Hepatocyte (in vitro differentiated cells): ENCODE data around the gene PI4KB. TPM values are rescaled to one million over a fixed set of nuclear protein-coding genes. Genes with fewer than 3 reads are reported as not detected.

ENCODE experiments used
- DNase-seq: peaks from one replicate; pipeline ENCODE4 v3.0.0-alpha.2; 2016; ENCODE audit warnings: low spot score
- H2AFZ ChIP-seq: fragments of 200-600 bp; sonication (generic); 2 replicates; pipeline ENCODE4 v1.6.0; 2016; ENCODE audit warnings: antibody characterized with exemption, mild to moderate bottlenecking
- H3K27ac ChIP-seq: fragments of 200-600 bp; sonication (generic); 2 replicates; pipeline ENCODE4 v1.5.1; 2016; ENCODE audit warnings: mild to moderate bottlenecking
- H3K27me3 ChIP-seq: fragments of 200-600 bp; sonication (generic); 2 replicates; pipeline ENCODE4 v1.6.1; 2016
- H3K36me3 ChIP-seq: fragments of 200-600 bp; sonication (generic); replicated peaks from 2 replicates; pipeline ENCODE4 v1.5.1; 2016; ENCODE audit warnings: low read depth; ENCODE audit not compliant: insufficient read depth
- H3K4me1 ChIP-seq: fragments of 200-600 bp; sonication (generic); 2 replicates; pipeline ENCODE4 v1.5.1; 2016; ENCODE audit warnings: mild to moderate bottlenecking, moderate library complexity; ENCODE audit not compliant: insufficient read depth
- H3K4me2 ChIP-seq: fragments of 200-600 bp; sonication (generic); 2 replicates; pipeline ENCODE4 v1.6.0; 2016
- H3K4me3 ChIP-seq: fragments of 200-600 bp; sonication (generic); 2 replicates; pipeline ENCODE4 v1.5.1; 2016; ENCODE audit warnings: mild to moderate bottlenecking
- H3K79me2 ChIP-seq: fragments of 200-600 bp; sonication (generic); 2 replicates; pipeline ENCODE4 v1.6.0; 2017; ENCODE audit warnings: mild to moderate bottlenecking
- H3K9me2 ChIP-seq: fragments of 200-600 bp; sonication (generic); replicated peaks from 2 replicates; pipeline ENCODE4 v1.6.0; 2017; ENCODE audit warnings: mild to moderate bottlenecking; ENCODE audit not compliant: insufficient read depth
- H3K9me3 ChIP-seq: fragments of 200-600 bp; sonication (generic); 2 replicates; pipeline ENCODE4 v1.5.1; 2016; ENCODE audit warnings: low read depth, mild to moderate bottlenecking
- H4K20me1 ChIP-seq: fragments of 200-600 bp; sonication (generic); 2 replicates; pipeline ENCODE4 v1.6.0; 2016; ENCODE audit warnings: mild to moderate bottlenecking; ENCODE audit not compliant: insufficient read depth, poor library complexity, severe bottlenecking
- CTCF ChIP-seq: fragments of 200-600 bp; sonication (generic); IDR thresholded peaks from 2 replicates; pipeline ENCODE4 v1.5.1; 2016; ENCODE audit warnings: antibody characterized with exemption, mild to moderate bottlenecking; ENCODE audit not compliant: poor library complexity
- EZH2 ChIP-seq: fragments of 200-600 bp; sonication (generic); IDR thresholded peaks from 2 replicates; pipeline ENCODE4 v1.6.1; 2016; ENCODE audit warnings: antibody characterized with exemption, mild to moderate bottlenecking, borderline replicate concordance
- EZH2phosphoT487 ChIP-seq: fragments of 200-600 bp; sonication (generic); IDR thresholded peaks from one replicate; pipeline ENCODE4 v1.6.1; 2018; ENCODE audit warnings: antibody characterized with exemption, mild to moderate bottlenecking, low read depth, moderate library complexity; ENCODE audit not compliant: unreplicated experiment, severe bottlenecking
- WGBS: methylation state at CpG from one replicate; pipeline ENCODE4 v1.1.6; 2016; ENCODE audit warnings: low lambda C conversion rate; ENCODE audit errors: missing lambda C conversion rate; 5-methylcytosine and 5-hydroxymethylcytosine counted together
- polyA plus RNA-seq: library from polyadenylated mRNA; unstranded; fragments of >200 nt; fragmentation: Nextera tagmentation; extraction: Ambion mirVana; gene quantifications from 2 replicates; pipeline ENCODE4 v1.2.1, GENCODE V29; 2016
- total RNA-seq: library from RNA; depleted of rRNA; stranded (reverse); fragments of >200 nt; gene quantifications from 2 replicates; pipeline ENCODE4 v1.2.3, GENCODE V29; 2014

Gene PI4KB
- total and polyA plus RNA-seq, 2 experiments from 2014 or later: 49.9 to 55.1 TPM

- TF ChIP-seq EZH2phosphoT487: no peak
- no peak for TF ChIP-seq CTCF
- Histone ChIP-seq H3K4me2 (no peak overlapping the region), H3K4me3 (no peak overlapping the region)
Observed at GRCh38 chr1:151265446-151266236, 61.6 kb downstream of the PI4KB start.

GRCh38 chr1:151259351-151259750 is 67.9 kb downstream of the PI4KB start:
- 97% methylated on average over 2 of the region's 2 CpGs for WGBS
- H3K9me3 ChIP-seq: no peaks in the 10 kb centered on the region
- TF ChIP-seq EZH2phosphoT487 (no peak), EZH2 (no peak)
- no peak overlapping the region for H3K4me2 ChIP-seq
- H3K27ac ChIP-seq: no peak overlapping the region
- no peaks in the 10 kb centered on the region for H4K20me1 ChIP-seq
- H3K27me3 ChIP-seq: no peaks in the 10 kb centered on the region
- peaks cover 68% of the 10 kb centered on the region for H3K79me2 ChIP-seq
- H3K4me3 ChIP-seq: no peak overlapping the region
- H3K4me1 ChIP-seq: no peaks in the 10 kb centered on the region
- H3K36me3 ChIP-seq: no peaks in the 10 kb centered on the region
- no peak for DNase-seq
- no peaks in the 10 kb centered on the region for H3K9me2 ChIP-seq
- no peak overlapping the region for H2AFZ ChIP-seq

More at GRCh38 chr1:151265446-151266236, 61.6 kb downstream of the PI4KB start:
- no peaks in the 10 kb centered on the region for H3K9me2 ChIP-seq
- H3K4me1 ChIP-seq: no peaks in the 10 kb centered on the region
- no peak for DNase-seq
- peaks cover 10% of the 10 kb centered on the region for H3K79me2 ChIP-seq
- no peak overlapping the region for H2AFZ ChIP-seq
- WGBS: 90% methylated on average over 14 of the region's 14 CpGs
- H3K9me3 ChIP-seq: no peaks in the 10 kb centered on the region
- H4K20me1 ChIP-seq: no peaks in the 10 kb centered on the region
- no peaks in the 10 kb centered on the region for H3K27me3 ChIP-seq
- H3K27ac ChIP-seq: no peak overlapping the region
- H3K36me3 ChIP-seq: no peaks in the 10 kb centered on the region

GRCh38 chr1:151255381-151255780 is 71.8 kb downstream of the PI4KB start:
- H3K27ac ChIP-seq: peak overlapping the region; percentile 88
- H3K4me1 ChIP-seq: no peaks in the 10 kb centered on the region
- no peak for TF ChIP-seq CTCF
- no peak for TF ChIP-seq EZH2
- no peak for TF ChIP-seq EZH2phosphoT487
- WGBS: 49% methylated on average over 10 of the region's 10 CpGs
- H3K9me2 ChIP-seq: no peaks in the 10 kb centered on the region
- H3K36me3 ChIP-seq: no peaks in the 10 kb centered on the region
- no peaks in the 10 kb centered on the region for H3K27me3 ChIP-seq
- peak overlapping the region; percentile 55 for H2AFZ ChIP-seq
- DNase-seq: no peak
- no peaks in the 10 kb centered on the region for H4K20me1 ChIP-seq
- peak overlapping the region; percentile 89 for H3K4me2 ChIP-seq
- peak overlapping the region; percentile 93 for H3K4me3 ChIP-seq
- H3K9me3 ChIP-seq: no peaks in the 10 kb centered on the region
- H3K79me2 ChIP-seq: peaks cover 56% of the 10 kb centered on the region
